PC-9 (cell line): ENCODE results near the gene DPH1. TPM values are rescaled to one million over a fixed set of nuclear protein-coding genes. Genes with fewer than 3 reads are reported as not detected.

Experiments
- BruUV-seq: library from RNA; stranded (reverse); fragments of 400-500 nt; replicated peaks from 2 replicates; lab custom pipeline; 2021; lab: Mats Ljungman, UMichigan
- CTCF ChIA-PET: fragments of 300-600 bp; sonication (Branson Sonifier 250); formaldehyde crosslinking; loops from one replicate; lab custom pipeline; 2022; ENCODE audit warnings: antibody characterized with exemption; lab: Charles Lee
- POLR2A ChIA-PET: fragments of 300-600 bp; sonication (Branson Sonifier 250); formaldehyde crosslinking; loops from one replicate; lab custom pipeline; 2022; ENCODE audit warnings: antibody characterized with exemption; ENCODE audit not compliant: unreplicated experiment; lab: Charles Lee
- DNase-seq, 2 experiments: peaks; one replicate each; pipeline versions ENCODE4 v3.0.0 to v3.0.0-alpha.2; 2015 to 2022; ENCODE audit warnings: mixed read lengths in 1 of 2
- H2AFZ ChIP-seq: fragments of 200-600 bp; sonication (generic); 2 replicates; pipeline ENCODE4 v1.8.1; 2017; ENCODE audit warnings: antibody characterized with exemption
- H3F3A ChIP-seq: fragments of 200-600 bp; sonication (generic); 2 replicates; pipeline ENCODE4 v1.8.1; 2017; ENCODE audit warnings: antibody characterized with exemption, mild to moderate bottlenecking, low read depth; ENCODE audit not compliant: insufficient read depth
- H3K27ac ChIP-seq: fragments of 200-600 bp; sonication (generic); 2 replicates; pipeline ENCODE4 v1.6.1; 2016; ENCODE audit warnings: mixed run types
- H3K27me3 ChIP-seq: fragments of 200-600 bp; sonication (generic); 2 replicates; pipeline ENCODE4 v1.6.1; 2016; ENCODE audit warnings: low read depth, mixed run types; ENCODE audit not compliant: insufficient read depth
- H3K36me3 ChIP-seq: fragments of 200-600 bp; sonication (generic); 2 replicates; pipeline ENCODE4 v1.6.1; 2016; ENCODE audit warnings: low read depth, mixed run types
- H3K4me1 ChIP-seq: fragments of 200-600 bp; sonication (generic); replicated peaks from 2 replicates; pipeline ENCODE4 v1.6.1; 2016; ENCODE audit warnings: mixed run types; ENCODE audit not compliant: insufficient read depth
- H3K4me2 ChIP-seq: fragments of 200-600 bp; sonication (generic); 2 replicates; pipeline ENCODE4 v1.6.1; 2017; ENCODE audit warnings: mixed run types
- H3K4me3 ChIP-seq: fragments of 200-600 bp; sonication (generic); 2 replicates; pipeline ENCODE4 v1.6.1; 2016; ENCODE audit warnings: mixed run types
- H3K79me2 ChIP-seq: fragments of 200-600 bp; sonication (generic); 2 replicates; pipeline ENCODE4 v1.6.1; 2017; ENCODE audit warnings: low read depth, mixed run types
- H3K9me2 ChIP-seq: fragments of 200-600 bp; sonication (generic); 2 replicates; pipeline ENCODE4 v1.8.1; 2017; ENCODE audit warnings: mild to moderate bottlenecking; ENCODE audit not compliant: insufficient read depth
- H3K9me3 ChIP-seq: fragments of 200-600 bp; sonication (generic); 2 replicates; pipeline ENCODE4 v1.8.1; 2016; ENCODE audit warnings: low read depth; ENCODE audit not compliant: insufficient read depth
- H4K20me1 ChIP-seq: fragments of 200-600 bp; sonication (generic); 2 replicates; pipeline ENCODE4 v1.8.1; 2017; ENCODE audit not compliant: insufficient read depth
- EZH2 ChIP-seq: fragments of 200-600 bp; sonication (generic); IDR thresholded peaks from 2 replicates; pipeline ENCODE4 v1.8.0; 2017; ENCODE audit warnings: antibody characterized with exemption, low read depth
- intact Hi-C: fragments of 100-400 bp; cut with micrococcal nuclease; formaldehyde crosslinking; loops from one replicate; pipeline ENCODE4 v1.10.0; 2022; ENCODE audit not compliant: unreplicated experiment
- total RNA-seq: library from RNA; stranded (reverse); gene quantifications from 2 replicates; pipeline ENCODE4 v1.2.3, GENCODE V29; 2021
- TF ChIP-seq, protein P1 (sequence below): fragments of 200-600 bp; sonication (generic); conservative IDR thresholded peaks from 2 replicates; pipeline ENCODE4 v1.6.1; 2017; ENCODE audit warnings: mixed run types, antibody characterized with exemption, mild to moderate bottlenecking, moderate library complexity

Gene DPH1
- total RNA-seq, 1 experiment from 2014 or later, result 36.7 TPM

DNA sequence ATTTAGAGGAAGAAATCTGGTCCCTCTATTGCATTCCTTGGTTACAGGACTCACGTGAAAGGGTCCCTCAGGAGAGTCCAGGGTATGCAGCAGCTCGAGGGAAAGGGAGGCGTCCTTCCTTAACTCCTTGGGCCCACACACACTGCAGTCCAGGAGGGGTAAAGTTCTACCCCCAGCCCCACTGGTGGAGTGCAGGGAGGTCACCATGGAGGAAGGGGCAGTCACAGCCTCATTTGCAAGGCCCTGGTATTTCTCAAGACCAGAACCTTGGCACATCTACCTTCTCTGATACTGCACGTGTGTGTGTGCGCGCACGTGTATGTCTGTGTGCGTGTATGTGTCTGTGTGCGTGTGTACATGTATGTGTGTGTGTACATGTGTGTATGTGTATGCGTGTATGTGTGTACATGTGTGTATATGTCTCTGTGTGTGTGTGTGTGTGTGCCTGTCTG is 36.0 kb downstream of the DPH1 start:
- CTCF ChIA-PET, result interaction anchor here (0.6 kb wide), 1 partner anchor 46 kb away, joined by 9 read pairs; no protein-coding TSS in a partner anchor
- H2AFZ ChIP-seq, result no peak overlapping the region
- H3K27me3 ChIP-seq, result no peaks in the 10 kb centered on the region
- no peaks in the 10 kb centered on the region for H3K4me1 ChIP-seq
- H3K9me3 ChIP-seq, result no peaks in the 10 kb centered on the region
- H3K27ac ChIP-seq, result no peak overlapping the region
- TF ChIP-seq, protein P1, sequence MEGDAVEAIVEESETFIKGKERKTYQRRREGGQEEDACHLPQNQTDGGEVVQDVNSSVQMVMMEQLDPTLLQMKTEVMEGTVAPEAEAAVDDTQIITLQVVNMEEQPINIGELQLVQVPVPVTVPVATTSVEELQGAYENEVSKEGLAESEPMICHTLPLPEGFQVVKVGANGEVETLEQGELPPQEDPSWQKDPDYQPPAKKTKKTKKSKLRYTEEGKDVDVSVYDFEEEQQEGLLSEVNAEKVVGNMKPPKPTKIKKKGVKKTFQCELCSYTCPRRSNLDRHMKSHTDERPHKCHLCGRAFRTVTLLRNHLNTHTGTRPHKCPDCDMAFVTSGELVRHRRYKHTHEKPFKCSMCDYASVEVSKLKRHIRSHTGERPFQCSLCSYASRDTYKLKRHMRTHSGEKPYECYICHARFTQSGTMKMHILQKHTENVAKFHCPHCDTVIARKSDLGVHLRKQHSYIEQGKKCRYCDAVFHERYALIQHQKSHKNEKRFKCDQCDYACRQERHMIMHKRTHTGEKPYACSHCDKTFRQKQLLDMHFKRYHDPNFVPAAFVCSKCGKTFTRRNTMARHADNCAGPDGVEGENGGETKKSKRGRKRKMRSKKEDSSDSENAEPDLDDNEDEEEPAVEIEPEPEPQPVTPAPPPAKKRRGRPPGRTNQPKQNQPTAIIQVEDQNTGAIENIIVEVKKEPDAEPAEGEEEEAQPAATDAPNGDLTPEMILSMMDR, result no peak
- TF ChIP-seq EZH2, result no peak
- no peak overlapping the region for H3K4me2 ChIP-seq
- H3K79me2 ChIP-seq, result no peaks in the 10 kb centered on the region
- H4K20me1 ChIP-seq, result no peaks in the 10 kb centered on the region; the same call in 1 of the 2 replicates
- intact Hi-C loops, result no loop called here
- H3F3A ChIP-seq, result peaks cover 7% of the 10 kb centered on the region; the same call in 1 of the 2 replicates
- no peak for DNase-seq
- BruUV-seq, result no TSS peak
- no peaks in the 10 kb centered on the region for H3K9me2 ChIP-seq
- no peaks in the 10 kb centered on the region for H3K36me3 ChIP-seq
- no peak overlapping the region for H3K4me3 ChIP-seq
- POLR2A ChIA-PET, result no interaction called here

DNA sequence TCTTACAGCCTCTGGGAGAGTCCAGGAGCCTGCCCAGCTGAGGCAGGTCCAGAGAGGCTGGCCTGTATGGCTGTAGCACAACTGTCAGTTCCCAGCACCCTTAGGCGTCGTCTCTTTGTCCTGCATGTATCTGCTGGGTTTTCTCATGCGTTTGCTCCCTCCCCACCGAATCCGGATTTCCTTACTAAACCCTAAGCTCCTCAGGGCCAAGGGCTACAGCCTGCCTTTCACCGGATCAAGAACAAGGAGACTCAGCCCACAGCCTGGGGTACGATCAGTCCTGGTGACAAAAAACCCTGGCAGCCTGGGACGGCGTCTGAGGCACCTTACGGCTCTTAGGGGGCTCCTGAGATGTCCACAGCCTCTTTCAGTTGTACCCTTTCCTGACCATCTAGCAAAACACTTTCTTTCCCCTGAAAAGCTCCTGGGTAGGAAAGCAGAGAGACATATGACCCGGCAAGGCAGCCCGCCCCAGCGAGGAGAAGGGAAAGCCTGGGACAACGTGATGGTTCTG is 37.2 kb downstream of the DPH1 start:
- H3F3A ChIP-seq, result peaks cover 7% of the 10 kb centered on the region; the same call in 1 of the 2 replicates
- POLR2A ChIA-PET, result no interaction called here
- no peaks in the 10 kb centered on the region for H3K9me3 ChIP-seq
- H3K79me2 ChIP-seq, result no peaks in the 10 kb centered on the region
- H3K9me2 ChIP-seq, result no peaks in the 10 kb centered on the region
- no peak overlapping the region for H3K27ac ChIP-seq
- H4K20me1 ChIP-seq, result no peaks in the 10 kb centered on the region
- TF ChIP-seq EZH2, result no peak
- TF ChIP-seq, protein P1, result no peak
- CTCF ChIA-PET, result no interaction called here
- no peak for DNase-seq
- H3K4me1 ChIP-seq, result no peaks in the 10 kb centered on the region
- no peak overlapping the region for H3K4me2 ChIP-seq
- BruUV-seq, result no TSS peak
- H3K36me3 ChIP-seq, result no peaks in the 10 kb centered on the region
- no peak overlapping the region for H2AFZ ChIP-seq
- no peaks in the 10 kb centered on the region for H3K27me3 ChIP-seq
- H3K4me3 ChIP-seq, result no peak overlapping the region
- intact Hi-C loops, result no loop called here

- Histone ChIP-seq H2AFZ (no peak overlapping the region), H4K20me1 (no peaks in the 10 kb centered on the region), H3K9me3 (no peaks in the 10 kb centered on the region), H3K27me3 (no peaks in the 10 kb centered on the region), H3K4me1 (no peaks in the 10 kb centered on the region), H3K4me2 (no peak overlapping the region), H3K27ac (no peak overlapping the region), H3K9me2 (no peaks in the 10 kb centered on the region), H3K79me2 (no peaks in the 10 kb centered on the region), H3F3A (peaks cover 7% of the 10 kb centered on the region; the same call in 1 of the 2 replicates), H3K36me3 (no peaks in the 10 kb centered on the region), H3K4me3 (no peak overlapping the region)
- ChIA-PET CTCF (no interaction called here), POLR2A (no interaction called here)
- BruUV-seq, result no TSS peak
- DNase-seq, result no peak
- intact Hi-C loops, result no loop called here
- TF ChIP-seq, protein P1, result no peak
- no peak for TF ChIP-seq EZH2
Measured at GRCh38 chr17:2067608-2068024, 37.7 kb downstream of the DPH1 start.
